Large intestine (tissue), 3 donors: ENCODE data around the gene METTL25B. TPM values are rescaled to one million over a fixed set of nuclear protein-coding genes. Genes with fewer than 3 reads are reported as not detected.

Experiments used
- DNase-seq, 2 donors: peaks; one replicate each; pipeline versions ENCODE4 v3.0.0 to v3.0.0-alpha.2; 2013
- H3K27ac ChIP-seq: one replicate; pipeline ENCODE4 v1.5.1; 2013; ENCODE audit warnings: low read length
- H3K27me3 ChIP-seq: 2 replicates; pipeline ENCODE4 v1.6.1; 2013; ENCODE audit warnings: low read length; ENCODE audit not compliant: control insufficient read depth, insufficient read depth
- H3K36me3 ChIP-seq: 2 replicates; pipeline ENCODE4 v1.6.1; 2013; ENCODE audit warnings: low read length; ENCODE audit not compliant: control insufficient read depth, insufficient read depth
- H3K4me1 ChIP-seq: one replicate; pipeline ENCODE4 v1.6.1; 2013; ENCODE audit warnings: low read length; ENCODE audit not compliant: control insufficient read depth, insufficient read depth
- H3K4me3 ChIP-seq: one replicate; pipeline ENCODE4 v1.5.1; 2013; ENCODE audit warnings: low read length
- H3K9me3 ChIP-seq: one replicate; pipeline ENCODE4 v1.6.1; 2013; ENCODE audit warnings: mild to moderate bottlenecking, low read depth, low read length, moderate library complexity; ENCODE audit not compliant: control insufficient read depth
- WGBS: methylation state at CpG from one replicate; pipeline ENCODE4 v1.1.5; 2013; ENCODE audit warnings: low lambda C conversion rate; ENCODE audit not compliant: insufficient coverage; 5-methylcytosine and 5-hydroxymethylcytosine counted together
- polyA plus RNA-seq: library from polyadenylated mRNA; unstranded; fragments of 120-200 nt; gene quantifications from one replicate; pipeline ENCODE4 v1.2.1, GENCODE V29; 2013

METTL25B gene
- polyA plus RNA-seq, 1 donor, result 59.3 TPM

GRCh38 chr1:156708218-156708661, 20.0 kb upstream of the METTL25B start:
- H3K27ac ChIP-seq, result no peak overlapping the region
- DNase-seq, result no peak
- H3K27me3 ChIP-seq, result peaks cover 27% of the 10 kb centered on the region
- peaks cover 44% of the 10 kb centered on the region for H3K4me1 ChIP-seq
- WGBS, result no CpG with 5 or more reads among the region's 4 CpGs
- H3K4me3 ChIP-seq, result no peak overlapping the region
- no peaks in the 10 kb centered on the region for H3K36me3 ChIP-seq
- H3K9me3 ChIP-seq, result peaks cover 3% of the 10 kb centered on the region

GRCh38 chr1:156709031-156709430, 19.2 kb upstream of the METTL25B start:
- no peaks in the 10 kb centered on the region for H3K36me3 ChIP-seq
- no peak overlapping the region for H3K4me3 ChIP-seq
- no peak for DNase-seq
- H3K9me3 ChIP-seq, result peaks cover 3% of the 10 kb centered on the region
- 100% methylated on average over 1 of the region's 4 CpGs for WGBS
- peaks cover 19% of the 10 kb centered on the region for H3K27me3 ChIP-seq
- H3K27ac ChIP-seq, result no peak overlapping the region
- H3K4me1 ChIP-seq, result peaks cover 40% of the 10 kb centered on the region

- H3K9me3 ChIP-seq, result peaks cover 1% of the 10 kb centered on the region
- peaks cover 10% of the 10 kb centered on the region for H3K27me3 ChIP-seq
- H3K4me3 ChIP-seq, result no peak overlapping the region
- no CpG with 5 or more reads among the region's 11 CpGs for WGBS
- H3K4me1 ChIP-seq, result peaks cover 31% of the 10 kb centered on the region
- H3K27ac ChIP-seq, result no peak overlapping the region
- H3K36me3 ChIP-seq, result no peaks in the 10 kb centered on the region
- DNase-seq, result no peak
Observed at GRCh38 chr1:156709757-156710489, 18.3 kb upstream of the METTL25B start.

GRCh38 chr1:156711011-156711817, 17.1 kb upstream of the METTL25B start:
- peaks cover 19% of the 10 kb centered on the region for H3K4me1 ChIP-seq
- H3K27ac ChIP-seq, result no peak overlapping the region
- WGBS, result no CpG with 5 or more reads among the region's 9 CpGs
- H3K4me3 ChIP-seq, result no peak overlapping the region
- H3K27me3 ChIP-seq, result peaks cover 5% of the 10 kb centered on the region
- no peaks in the 10 kb centered on the region for H3K9me3 ChIP-seq
- peaks cover 6% of the 10 kb centered on the region for H3K36me3 ChIP-seq
- DNase-seq, result no peak

- peaks cover 8% of the 10 kb centered on the region for H3K4me1 ChIP-seq
- WGBS, result no CpG with 5 or more reads among the region's 3 CpGs
- no peaks in the 10 kb centered on the region for H3K9me3 ChIP-seq
- no peak for DNase-seq
- no peaks in the 10 kb centered on the region for H3K27me3 ChIP-seq
- H3K27ac ChIP-seq, result no peak overlapping the region
- no peak overlapping the region for H3K4me3 ChIP-seq
- H3K36me3 ChIP-seq, result peaks cover 6% of the 10 kb centered on the region
Observed at GRCh38 chr1:156712626-156713025, 15.6 kb upstream of the METTL25B start.

- Histone ChIP-seq H3K27me3 (no peaks in the 10 kb centered on the region), H3K4me3 (no peak overlapping the region), H3K4me1 (peaks cover 3% of the 10 kb centered on the region), H3K9me3 (no peaks in the 10 kb centered on the region), H3K27ac (no peak overlapping the region), H3K36me3 (peaks cover 6% of the 10 kb centered on the region)
- WGBS, result no CpG with 5 or more reads among the region's 3 CpGs
- DNase-seq, result no peak
Observed at GRCh38 chr1:156714830-156715229, 13.4 kb upstream of the METTL25B start.

GRCh38 chr1:156717351-156717750, 10.9 kb upstream of the METTL25B start:
- no peak for DNase-seq

GRCh38 chr1:156721131-156721530, 7.1 kb upstream of the METTL25B start:
- WGBS, result no CpG with 5 or more reads among the region's 2 CpGs
- no peak overlapping the region for H3K27ac ChIP-seq

More at GRCh38 chr1:156717351-156717750, 10.9 kb upstream of the METTL25B start:
- Histone ChIP-seq H3K27me3 (no peaks in the 10 kb centered on the region), H3K36me3 (peaks cover 20% of the 10 kb centered on the region), H3K9me3 (no peaks in the 10 kb centered on the region), H3K4me3 (no peak overlapping the region), H3K4me1 (no peaks in the 10 kb centered on the region), H3K27ac (no peak overlapping the region)
- WGBS, result no CpG with 5 or more reads among the region's 4 CpGs

GRCh38 chr1:156721535-156721934, 6.7 kb upstream of the METTL25B start:
- Histone ChIP-seq H3K27ac (no peak overlapping the region), H3K36me3 (peaks cover 40% of the 10 kb centered on the region), H3K27me3 (no peaks in the 10 kb centered on the region), H3K4me1 (peaks cover 14% of the 10 kb centered on the region), H3K9me3 (no peaks in the 10 kb centered on the region), H3K4me3 (no peak overlapping the region)
- no CpG with 5 or more reads among the region's 4 CpGs for WGBS
- DNase-seq, result no peak

More at GRCh38 chr1:156721131-156721530, 7.1 kb upstream of the METTL25B start:
- peaks cover 10% of the 10 kb centered on the region for H3K4me1 ChIP-seq
- no peaks in the 10 kb centered on the region for H3K27me3 ChIP-seq
- peaks cover 40% of the 10 kb centered on the region for H3K36me3 ChIP-seq
- no peak overlapping the region for H3K4me3 ChIP-seq
- DNase-seq, result no peak
- no peaks in the 10 kb centered on the region for H3K9me3 ChIP-seq

GRCh38 chr1:156725683-156726280, 2.5 kb upstream of the METTL25B start:
- H3K4me3 ChIP-seq, result peak overlapping the region; percentile 76
- peaks cover 37% of the 10 kb centered on the region for H3K36me3 ChIP-seq
- H3K4me1 ChIP-seq, result peaks cover 33% of the 10 kb centered on the region
- DNase-seq, result peak; percentile 82 to 86
- no peaks in the 10 kb centered on the region for H3K27me3 ChIP-seq
- H3K27ac ChIP-seq, result no peak overlapping the region
- H3K9me3 ChIP-seq, result no peaks in the 10 kb centered on the region
- 100% methylated on average over 1 of the region's 18 CpGs for WGBS
